SK-N-MC (cell line): ENCODE results near the gene DNAH14.

Source experiments
- EZH2 ChIP-seq: fragments of 200-600 bp; sonication (generic); IDR thresholded peaks from one replicate; pipeline ENCODE4 v1.6.1; 2017; ENCODE audit warnings: antibody characterized with exemption
- FOXP2 ChIP-seq: optimal IDR thresholded peaks from 2 replicates; pipeline ENCODE3; 2011; ENCODE audit warnings: mild to moderate bottlenecking, moderate library complexity; ENCODE audit not compliant: insufficient read depth; ENCODE audit errors: extremely low read length, control extremely low read depth
- POLR2AphosphoS5 ChIP-seq: IDR thresholded peaks from 2 replicates; pipeline ENCODE4 v1.6.1; 2012; ENCODE audit warnings: mild to moderate bottlenecking, low read depth, low read length, borderline replicate concordance

DNA sequence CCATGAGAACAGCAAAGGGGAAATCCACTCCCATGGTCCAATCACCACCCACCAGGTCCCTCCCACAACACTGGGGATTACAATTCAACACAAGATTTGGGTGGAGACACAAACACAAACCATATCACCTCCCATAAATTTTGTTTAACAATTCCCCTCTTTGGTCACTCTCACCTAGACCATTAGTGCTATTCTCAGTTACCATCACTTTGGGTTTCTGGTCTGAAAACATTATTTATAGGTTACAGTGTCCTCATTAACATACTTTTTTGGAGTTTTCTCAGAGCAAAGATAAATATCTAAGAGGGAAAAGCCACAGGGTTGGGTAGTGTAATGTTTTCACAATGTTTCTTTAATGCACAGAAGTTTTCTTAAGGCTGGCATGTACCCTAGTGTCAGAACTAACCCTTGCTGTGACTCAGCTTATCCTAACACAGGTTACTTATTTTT is 47.7 kb upstream of the DNAH14 start:
- TF ChIP-seq POLR2AphosphoS5, result no peak
- TF ChIP-seq EZH2, result no peak
- no peak for TF ChIP-seq FOXP2
